Muscle of leg (tissue), 11 donors: Measurements from ENCODE around the gene RIT2. TPM values are rescaled to one million over a fixed set of nuclear protein-coding genes. Genes with fewer than 3 reads are reported as not detected.
"Not testable (repeated sequence)": the region's sequence is repeated elsewhere in the genome, so short reads cannot be mapped to it uniquely, and the experiment has no call there.

Experiments used
- DNase-seq: peaks from one replicate; pipeline ENCODE4 v3.0.0; 2013
- H3K27ac ChIP-seq: one replicate; pipeline ENCODE4 v1.5.1; 2013; ENCODE audit warnings: mild to moderate bottlenecking, low read length, control low read depth
- H3K27me3 ChIP-seq: one replicate; pipeline ENCODE4 v1.6.1; 2013; ENCODE audit warnings: low read length; ENCODE audit not compliant: control insufficient read depth, insufficient read depth
- H3K36me3 ChIP-seq: one replicate; pipeline ENCODE4 v1.6.1; 2013; ENCODE audit warnings: low read length; ENCODE audit not compliant: control insufficient read depth, insufficient read depth
- H3K4me1 ChIP-seq: one replicate; pipeline ENCODE4 v1.6.1; 2013; ENCODE audit warnings: low read length; ENCODE audit not compliant: control insufficient read depth, insufficient read depth
- H3K4me3 ChIP-seq: one replicate; pipeline ENCODE4 v1.5.1; 2013; ENCODE audit warnings: low read length, control low read depth
- H3K9me3 ChIP-seq: replicated peaks from 2 replicates; pipeline ENCODE4 v1.6.1; 2013; ENCODE audit warnings: low read depth, low read length; ENCODE audit not compliant: control insufficient read depth
- WGBS: methylation state at CpG from one replicate; pipeline ENCODE4 v1.1.5; 2013; ENCODE audit warnings: missing lambda C conversion rate; ENCODE audit not compliant: insufficient coverage; 5-methylcytosine and 5-hydroxymethylcytosine counted together
- polyA plus RNA-seq, 8 donors: library from polyadenylated mRNA; unstranded; fragments of 120-200 nt; gene quantifications; one replicate each; pipeline versions ENCODE4 v1.2.1 to v1.2.3, GENCODE V29; 2013; ENCODE audit warnings: inconsistent platforms in 1 of 8, low replicate concordance in 1 of 8; ENCODE audit not compliant: insufficient read length in 8 of 8, insufficient read depth in 1 of 8
- total RNA-seq: library from RNA; stranded (reverse); fragments of 120-200 nt; gene quantifications from one replicate; pipeline ENCODE4 v1.2.4, GENCODE V29; 2013

RIT2 gene
- total and polyA plus RNA-seq, 9 donors: not detected

DNA sequence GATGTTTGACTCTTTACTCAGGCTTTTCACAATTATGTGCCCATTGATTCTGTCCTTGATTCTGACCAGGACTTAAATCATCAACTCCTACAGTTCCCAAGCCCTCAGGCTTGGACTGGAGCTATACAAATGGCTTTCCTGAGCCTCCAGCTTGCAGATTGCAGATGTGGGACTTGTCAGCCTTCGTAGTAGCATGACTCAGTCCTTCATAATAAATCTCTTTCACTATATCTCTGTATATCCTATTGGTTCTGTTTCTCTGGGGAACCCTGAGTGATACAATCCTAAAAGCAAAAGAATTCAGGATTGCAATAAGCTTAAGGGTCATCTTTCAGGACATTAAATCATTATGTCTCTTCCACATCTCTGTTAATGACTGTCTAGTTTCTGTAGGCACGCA lies 356.6 kb downstream of the RIT2 start:
- H3K36me3 ChIP-seq: no peaks in the 10 kb centered on the region
- H3K27ac ChIP-seq: no peak overlapping the region
- WGBS: no CpG with 5 or more reads among the region's 2 CpGs
- no peaks in the 10 kb centered on the region for H3K27me3 ChIP-seq
- no peaks in the 10 kb centered on the region for H3K4me1 ChIP-seq
- no peaks in the 10 kb centered on the region for H3K9me3 ChIP-seq
- peak; percentile 2 for DNase-seq
- no peak overlapping the region for H3K4me3 ChIP-seq

DNA sequence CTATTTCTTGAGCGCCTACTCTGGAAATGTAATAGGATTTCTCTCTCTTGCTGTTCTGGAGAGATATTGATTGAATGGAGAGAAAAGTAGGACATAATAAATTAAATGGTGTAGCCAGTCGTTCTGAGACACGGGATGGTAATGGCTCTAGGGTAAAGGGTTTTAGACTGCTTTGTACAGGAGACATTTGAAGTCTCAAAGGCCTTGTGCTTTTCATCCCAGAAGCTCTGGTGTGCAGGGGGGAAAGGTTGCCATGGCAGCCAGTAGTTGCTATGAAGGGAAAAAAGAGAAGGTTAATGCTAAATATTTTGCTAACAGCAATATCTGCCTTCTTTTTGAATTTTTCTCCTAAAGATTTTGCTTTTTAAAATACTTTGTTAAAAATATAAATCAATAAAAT lies 359.3 kb downstream of the RIT2 start:
- no peaks in the 10 kb centered on the region for H3K9me3 ChIP-seq
- no peaks in the 10 kb centered on the region for H3K27me3 ChIP-seq
- H3K4me3 ChIP-seq: no peak overlapping the region
- H3K4me1 ChIP-seq: no peaks in the 10 kb centered on the region
- 57% methylated on average over 3 of the region's 3 CpGs for WGBS
- no peak overlapping the region for H3K27ac ChIP-seq
- H3K36me3 ChIP-seq: no peaks in the 10 kb centered on the region
- DNase-seq: no peak

DNA sequence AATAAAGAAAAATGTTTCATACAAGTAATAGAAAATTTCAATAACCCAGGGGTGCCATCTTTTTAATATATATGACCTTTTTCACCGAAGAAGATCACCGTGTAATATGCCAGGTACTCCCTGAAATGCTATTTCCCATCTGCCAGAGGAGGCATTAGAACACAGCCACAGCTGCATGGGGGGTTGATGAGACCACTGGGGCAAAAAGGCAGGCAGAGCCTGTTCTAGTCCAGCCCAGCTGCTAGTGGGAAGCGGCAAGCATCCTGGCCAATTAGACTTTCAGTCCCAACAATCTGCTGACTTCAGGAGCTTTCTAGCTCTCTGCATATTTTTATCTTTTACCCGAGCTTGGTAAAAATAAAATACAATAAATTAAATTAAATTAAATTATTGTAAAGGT lies 362.6 kb downstream of the RIT2 start:
- Histone ChIP-seq H3K27ac (no peak overlapping the region), H3K4me1 (no peaks in the 10 kb centered on the region), H3K36me3 (no peaks in the 10 kb centered on the region), H3K27me3 (no peaks in the 10 kb centered on the region), H3K4me3 (no peak overlapping the region), H3K9me3 (no peaks in the 10 kb centered on the region)
- 50% methylated on average over 1 of the region's 4 CpGs for WGBS
- no peak for DNase-seq

GRCh38 chr18:42746794-42747193 lies 368.7 kb downstream of the RIT2 start:
- Histone ChIP-seq H3K4me3 (no peak overlapping the region), H3K4me1 (no peaks in the 10 kb centered on the region), H3K9me3 (no peaks in the 10 kb centered on the region), H3K36me3 (no peaks in the 10 kb centered on the region), H3K27me3 (no peaks in the 10 kb centered on the region), H3K27ac (no peak overlapping the region)
- DNase-seq: no peak
- WGBS: no CpG with 5 or more reads among the region's 1 CpG

DNA sequence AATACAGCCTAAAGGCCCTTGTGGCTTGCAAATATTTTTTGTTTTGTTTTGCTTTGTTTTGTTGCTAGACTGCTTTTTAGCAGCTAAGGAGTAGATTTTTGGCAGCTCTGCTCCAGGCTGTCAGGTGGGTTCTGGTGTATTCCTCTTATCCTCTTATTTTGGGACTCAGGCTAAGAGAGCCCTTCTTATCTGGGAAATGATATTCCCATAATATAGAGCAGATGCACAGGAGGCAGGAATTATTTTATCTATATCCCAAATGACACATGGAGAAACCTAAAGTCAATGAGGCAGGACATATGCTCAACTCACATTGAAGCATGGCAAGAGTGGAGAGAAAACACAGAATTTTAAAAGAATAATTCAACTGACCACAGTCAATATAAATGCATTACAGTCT lies 369.6 kb downstream of the RIT2 start:
- Histone ChIP-seq H3K4me3 (no peak overlapping the region), H3K9me3 (no peaks in the 10 kb centered on the region), H3K27ac (no peak overlapping the region), H3K36me3 (no peaks in the 10 kb centered on the region), H3K4me1 (no peaks in the 10 kb centered on the region), H3K27me3 (no peaks in the 10 kb centered on the region)
- DNase-seq: peak; percentile 22

GRCh38 chr18:42745171-42745570 lies 370.3 kb downstream of the RIT2 start:
- no peak overlapping the region for H3K4me3 ChIP-seq
- no peak overlapping the region for H3K27ac ChIP-seq
- H3K9me3 ChIP-seq: no peaks in the 10 kb centered on the region
- H3K4me1 ChIP-seq: no peaks in the 10 kb centered on the region
- H3K36me3 ChIP-seq: no peaks in the 10 kb centered on the region
- DNase-seq: no peak
- H3K27me3 ChIP-seq: no peaks in the 10 kb centered on the region

GRCh38 chr18:42743373-42744138 lies 371.9 kb downstream of the RIT2 start:
- Histone ChIP-seq H3K27ac (no peak overlapping the region), H3K27me3 (no peaks in the 10 kb centered on the region), H3K4me1 (no peaks in the 10 kb centered on the region), H3K36me3 (no peaks in the 10 kb centered on the region), H3K4me3 (no peak overlapping the region), H3K9me3 (no peaks in the 10 kb centered on the region)
- DNase-seq: no peak
- 33% methylated on average over 2 of the region's 7 CpGs for WGBS

DNA sequence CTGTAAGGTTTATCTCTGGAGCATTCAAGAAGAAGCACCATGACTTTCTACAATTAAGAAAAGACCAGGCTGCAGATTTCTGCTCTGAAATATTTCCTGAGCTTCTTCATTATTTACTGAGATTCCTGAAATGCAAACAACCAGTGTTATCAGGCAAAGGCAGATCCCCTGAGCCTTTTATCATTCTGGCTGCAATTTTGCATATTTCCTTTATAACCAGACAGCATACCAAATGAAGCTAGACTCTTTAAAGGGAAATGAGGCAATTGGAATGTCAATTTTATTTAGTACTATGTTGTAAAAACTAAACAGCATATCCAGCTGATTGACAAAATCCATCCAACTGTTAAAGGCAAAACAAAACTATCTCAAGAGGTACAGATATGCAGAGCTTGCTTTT lies 372.5 kb downstream of the RIT2 start:
- H3K36me3 ChIP-seq: no peaks in the 10 kb centered on the region
- H3K27ac ChIP-seq: no peak overlapping the region
- H3K4me1 ChIP-seq: no peaks in the 10 kb centered on the region
- DNase-seq: peak; percentile 9
- H3K4me3 ChIP-seq: no peak overlapping the region
- H3K27me3 ChIP-seq: no peaks in the 10 kb centered on the region
- no peaks in the 10 kb centered on the region for H3K9me3 ChIP-seq

- Histone ChIP-seq H3K27ac (no peak overlapping the region), H3K27me3 (no peaks in the 10 kb centered on the region), H3K4me3 (no peak overlapping the region), H3K36me3 (no peaks in the 10 kb centered on the region), H3K9me3 (no peaks in the 10 kb centered on the region), H3K4me1 (no peaks in the 10 kb centered on the region)
- DNase-seq: no peak
Measured at GRCh38 chr18:42742474-42742873, 373.0 kb downstream of the RIT2 start.

GRCh38 chr18:42741805-42742347 lies 373.6 kb downstream of the RIT2 start:
- not testable (repeated sequence) for DNase-seq, H3K9me3 ChIP-seq, H3K4me3 ChIP-seq, H3K27ac ChIP-seq, H3K27me3 ChIP-seq, H3K4me1 ChIP-seq, H3K36me3 ChIP-seq
- WGBS: 86% methylated on average over 7 of the region's 12 CpGs

GRCh38 chr18:42741299-42741698 lies 374.2 kb downstream of the RIT2 start:
- not testable (repeated sequence) for H3K27me3 ChIP-seq, H3K4me1 ChIP-seq, H3K36me3 ChIP-seq, H3K27ac ChIP-seq, H3K9me3 ChIP-seq, DNase-seq, H3K4me3 ChIP-seq
- WGBS: 73% methylated on average over 1 of the region's 2 CpGs
